H1 (cell line): ENCODE results near the gene GRM8. TPM values are rescaled to one million over a fixed set of nuclear protein-coding genes. Genes with fewer than 3 reads are reported as not detected.

Source experiments
- RNF2 ChIP-seq: fragments of 200-900, 300-1000 bp; sonication (generic); IDR thresholded peaks from 2 replicates; pipeline ENCODE4 v1.7.1; 2016; ENCODE audit warnings: borderline replicate concordance, low read depth, mild to moderate bottlenecking, antibody characterized with exemption, low read length; ENCODE audit not compliant: poor library complexity, severe bottlenecking; ENCODE audit errors: missing control alignments
- TBP ChIP-seq: IDR thresholded peaks from 2 replicates; pipeline ENCODE4 v1.6.1; 2011; ENCODE audit warnings: low read depth, low read length, improper control_type of control experiment
- YY1 ChIP-seq: IDR thresholded peaks from 2 replicates; pipeline ENCODE4 v1.6.1; 2011; ENCODE audit warnings: low read depth, mild to moderate bottlenecking, low read length
- polyA plus RNA-seq, 7 experiments: library from polyadenylated mRNA; depleted of rRNA in 3 of 7; stranded (reverse) in 5 of 7; unstranded in 2 of 7; fragments of >200 nt in 5 of 7; fragments of 200-250 nt in 2 of 7; gene quantifications; 1 replicate in 5 of 7; 2 replicates in 1 of 7; 4 replicates in 1 of 7; pipeline versions ENCODE4 v1.2.1 to v1.2.3, GENCODE V29; 2011 to 2013; ENCODE audit warnings: missing spikeins in 2 of 7, mixed read lengths in 2 of 7
- total RNA-seq: library from RNA; stranded (reverse); fragmentation: NEBNext Ultra II Directional; extraction: Animal tissue kit (Norgen Biotek cat#: 25700); gene quantifications from 2 replicates; pipeline ENCODE4 v1.2.1, GENCODE V29; 2021
- TF ChIP-seq, protein P1 (sequence below): fragments of 300-600 bp; sonication (generic); IDR thresholded peaks from 2 replicates; pipeline ENCODE4 v1.7.1; 2012; ENCODE audit warnings: low read length, moderate library complexity, mild to moderate bottlenecking, inconsistent platforms; ENCODE audit not compliant: insufficient replicate concordance

Gene GRM8
- total and polyA plus RNA-seq, 2 of the 8 experiments (the other 6 are each of a cell fraction or from before 2014, with no cell fraction given) = 2.6 to 2.8 TPM

GRCh38 chr7:127208860-127209259 is 43.9 kb downstream of the GRM8 start (continued):
- TF ChIP-seq TBP = no peak
- TF ChIP-seq YY1 = no peak
- TF ChIP-seq, protein P1, sequence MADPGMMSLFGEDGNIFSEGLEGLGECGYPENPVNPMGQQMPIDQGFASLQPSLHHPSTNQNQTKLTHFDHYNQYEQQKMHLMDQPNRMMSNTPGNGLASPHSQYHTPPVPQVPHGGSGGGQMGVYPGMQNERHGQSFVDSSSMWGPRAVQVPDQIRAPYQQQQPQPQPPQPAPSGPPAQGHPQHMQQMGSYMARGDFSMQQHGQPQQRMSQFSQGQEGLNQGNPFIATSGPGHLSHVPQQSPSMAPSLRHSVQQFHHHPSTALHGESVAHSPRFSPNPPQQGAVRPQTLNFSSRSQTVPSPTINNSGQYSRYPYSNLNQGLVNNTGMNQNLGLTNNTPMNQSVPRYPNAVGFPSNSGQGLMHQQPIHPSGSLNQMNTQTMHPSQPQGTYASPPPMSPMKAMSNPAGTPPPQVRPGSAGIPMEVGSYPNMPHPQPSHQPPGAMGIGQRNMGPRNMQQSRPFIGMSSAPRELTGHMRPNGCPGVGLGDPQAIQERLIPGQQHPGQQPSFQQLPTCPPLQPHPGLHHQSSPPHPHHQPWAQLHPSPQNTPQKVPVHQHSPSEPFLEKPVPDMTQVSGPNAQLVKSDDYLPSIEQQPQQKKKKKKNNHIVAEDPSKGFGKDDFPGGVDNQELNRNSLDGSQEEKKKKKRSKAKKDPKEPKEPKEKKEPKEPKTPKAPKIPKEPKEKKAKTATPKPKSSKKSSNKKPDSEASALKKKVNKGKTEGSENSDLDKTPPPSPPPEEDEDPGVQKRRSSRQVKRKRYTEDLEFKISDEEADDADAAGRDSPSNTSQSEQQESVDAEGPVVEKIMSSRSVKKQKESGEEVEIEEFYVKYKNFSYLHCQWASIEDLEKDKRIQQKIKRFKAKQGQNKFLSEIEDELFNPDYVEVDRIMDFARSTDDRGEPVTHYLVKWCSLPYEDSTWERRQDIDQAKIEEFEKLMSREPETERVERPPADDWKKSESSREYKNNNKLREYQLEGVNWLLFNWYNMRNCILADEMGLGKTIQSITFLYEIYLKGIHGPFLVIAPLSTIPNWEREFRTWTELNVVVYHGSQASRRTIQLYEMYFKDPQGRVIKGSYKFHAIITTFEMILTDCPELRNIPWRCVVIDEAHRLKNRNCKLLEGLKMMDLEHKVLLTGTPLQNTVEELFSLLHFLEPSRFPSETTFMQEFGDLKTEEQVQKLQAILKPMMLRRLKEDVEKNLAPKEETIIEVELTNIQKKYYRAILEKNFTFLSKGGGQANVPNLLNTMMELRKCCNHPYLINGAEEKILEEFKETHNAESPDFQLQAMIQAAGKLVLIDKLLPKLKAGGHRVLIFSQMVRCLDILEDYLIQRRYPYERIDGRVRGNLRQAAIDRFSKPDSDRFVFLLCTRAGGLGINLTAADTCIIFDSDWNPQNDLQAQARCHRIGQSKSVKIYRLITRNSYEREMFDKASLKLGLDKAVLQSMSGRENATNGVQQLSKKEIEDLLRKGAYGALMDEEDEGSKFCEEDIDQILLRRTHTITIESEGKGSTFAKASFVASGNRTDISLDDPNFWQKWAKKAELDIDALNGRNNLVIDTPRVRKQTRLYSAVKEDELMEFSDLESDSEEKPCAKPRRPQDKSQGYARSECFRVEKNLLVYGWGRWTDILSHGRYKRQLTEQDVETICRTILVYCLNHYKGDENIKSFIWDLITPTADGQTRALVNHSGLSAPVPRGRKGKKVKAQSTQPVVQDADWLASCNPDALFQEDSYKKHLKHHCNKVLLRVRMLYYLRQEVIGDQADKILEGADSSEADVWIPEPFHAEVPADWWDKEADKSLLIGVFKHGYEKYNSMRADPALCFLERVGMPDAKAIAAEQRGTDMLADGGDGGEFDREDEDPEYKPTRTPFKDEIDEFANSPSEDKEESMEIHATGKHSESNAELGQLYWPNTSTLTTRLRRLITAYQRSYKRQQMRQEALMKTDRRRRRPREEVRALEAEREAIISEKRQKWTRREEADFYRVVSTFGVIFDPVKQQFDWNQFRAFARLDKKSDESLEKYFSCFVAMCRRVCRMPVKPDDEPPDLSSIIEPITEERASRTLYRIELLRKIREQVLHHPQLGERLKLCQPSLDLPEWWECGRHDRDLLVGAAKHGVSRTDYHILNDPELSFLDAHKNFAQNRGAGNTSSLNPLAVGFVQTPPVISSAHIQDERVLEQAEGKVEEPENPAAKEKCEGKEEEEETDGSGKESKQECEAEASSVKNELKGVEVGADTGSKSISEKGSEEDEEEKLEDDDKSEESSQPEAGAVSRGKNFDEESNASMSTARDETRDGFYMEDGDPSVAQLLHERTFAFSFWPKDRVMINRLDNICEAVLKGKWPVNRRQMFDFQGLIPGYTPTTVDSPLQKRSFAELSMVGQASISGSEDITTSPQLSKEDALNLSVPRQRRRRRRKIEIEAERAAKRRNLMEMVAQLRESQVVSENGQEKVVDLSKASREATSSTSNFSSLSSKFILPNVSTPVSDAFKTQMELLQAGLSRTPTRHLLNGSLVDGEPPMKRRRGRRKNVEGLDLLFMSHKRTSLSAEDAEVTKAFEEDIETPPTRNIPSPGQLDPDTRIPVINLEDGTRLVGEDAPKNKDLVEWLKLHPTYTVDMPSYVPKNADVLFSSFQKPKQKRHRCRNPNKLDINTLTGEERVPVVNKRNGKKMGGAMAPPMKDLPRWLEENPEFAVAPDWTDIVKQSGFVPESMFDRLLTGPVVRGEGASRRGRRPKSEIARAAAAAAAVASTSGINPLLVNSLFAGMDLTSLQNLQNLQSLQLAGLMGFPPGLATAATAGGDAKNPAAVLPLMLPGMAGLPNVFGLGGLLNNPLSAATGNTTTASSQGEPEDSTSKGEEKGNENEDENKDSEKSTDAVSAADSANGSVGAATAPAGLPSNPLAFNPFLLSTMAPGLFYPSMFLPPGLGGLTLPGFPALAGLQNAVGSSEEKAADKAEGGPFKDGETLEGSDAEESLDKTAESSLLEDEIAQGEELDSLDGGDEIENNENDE = no peak
- TF ChIP-seq RNF2 = no peak
